ENCODE data around the gene GPC3. TPM values are rescaled to one million over a fixed set of nuclear protein-coding genes. Genes with fewer than 3 reads are reported as not detected.
A peak's percentile ranks its signal among the peaks of the same experiment; 100 is the strongest.
"Not testable (repeated sequence)": the region's sequence is repeated elsewhere in the genome, so short reads cannot be mapped to it uniquely, and the experiment has no call there.

Gene GPC3
- total RNA-seq, 1 experiment from 2014 or later, result not detected

DNA sequence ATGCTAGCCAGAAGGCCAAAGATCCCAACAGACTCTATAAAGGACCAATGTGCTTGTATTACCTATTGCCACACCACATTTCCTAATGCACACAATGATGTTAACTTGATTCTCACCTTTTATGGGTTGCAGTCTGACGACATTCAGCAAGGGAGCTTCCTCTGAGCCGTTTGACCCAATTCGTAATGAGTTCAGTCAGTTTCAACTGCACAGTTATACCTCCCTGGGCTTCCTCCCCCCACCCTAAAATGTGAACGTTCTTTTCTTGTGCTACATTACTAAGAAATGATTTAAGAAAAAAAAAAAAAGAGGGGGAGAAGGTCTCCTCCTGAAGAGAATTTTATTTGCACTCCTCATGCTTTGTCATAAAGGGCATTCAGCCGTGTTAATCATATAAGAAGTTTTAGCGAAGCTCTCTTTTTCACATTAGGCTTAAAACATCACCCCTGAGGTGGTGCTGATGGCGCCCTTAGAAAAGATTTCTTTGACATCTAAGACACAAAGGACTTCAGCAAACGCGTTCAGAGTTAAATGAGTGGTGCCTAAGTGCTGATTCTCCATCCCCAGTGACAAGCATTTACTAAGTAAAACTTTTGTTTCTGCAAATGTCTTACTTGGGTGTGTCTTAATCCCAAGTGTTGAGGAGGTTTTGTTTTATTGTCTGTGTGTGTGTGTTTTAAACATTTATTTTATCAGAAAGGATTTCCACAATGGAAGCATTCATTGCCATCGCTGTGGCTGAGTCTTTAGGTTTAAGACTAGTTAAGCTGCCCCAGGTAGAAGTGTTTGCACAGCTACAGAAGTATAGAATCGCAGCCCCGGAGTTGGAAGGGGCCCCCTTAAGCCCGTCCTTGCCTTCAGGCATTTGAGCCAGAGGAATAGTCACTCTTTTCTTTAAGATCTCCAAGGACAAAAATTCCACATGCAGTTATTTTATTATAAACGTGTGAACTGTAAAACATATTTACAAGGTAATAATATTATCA lies 15.2 kb upstream of the GPC3 start:
- in situ Hi-C loops (cut with HindIII; ENCODE audit: low pct_unique_long_range_greater_than_20kb, low sequenced_read_pairs), result no loop called here
- DNase-seq (ENCODE audit: low read depth), result no peak

DNA sequence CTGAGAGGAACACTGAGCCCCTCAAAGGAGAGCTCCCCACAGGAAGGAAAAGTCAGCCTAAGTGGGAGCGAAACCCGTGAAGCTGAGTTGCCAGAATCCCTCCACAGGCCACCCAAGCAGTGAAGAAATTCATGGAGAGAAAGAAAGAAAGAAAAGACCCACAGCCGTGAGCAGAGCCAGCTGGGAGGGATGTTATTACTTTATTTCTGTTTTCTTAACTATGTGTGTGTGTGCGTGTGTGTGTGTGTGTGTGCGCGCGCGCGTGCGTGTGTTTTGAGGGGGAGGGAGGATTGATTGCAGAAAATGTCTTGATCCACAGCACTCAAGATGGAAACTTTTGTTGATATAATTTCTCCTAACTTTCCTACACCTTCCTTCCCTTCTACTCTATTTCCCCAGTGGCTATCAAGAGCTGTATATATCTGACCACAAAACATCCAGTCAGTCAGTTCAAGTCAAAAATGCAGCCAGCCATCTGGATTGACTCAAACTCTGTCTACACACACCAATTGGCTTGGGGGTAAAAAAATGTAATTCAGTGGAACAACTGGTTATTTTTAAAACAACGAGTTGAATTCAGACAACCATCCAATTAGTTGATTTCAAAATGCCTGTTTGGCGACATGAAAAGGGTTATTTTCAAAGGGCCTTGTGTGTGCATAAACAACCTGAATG lies 13.8 kb upstream of the GPC3 start:
- in situ Hi-C loops (cut with HindIII; ENCODE audit: low pct_unique_long_range_greater_than_20kb, low sequenced_read_pairs), result no loop called here
- DNase-seq (ENCODE audit: low read depth), result no peak

DNA sequence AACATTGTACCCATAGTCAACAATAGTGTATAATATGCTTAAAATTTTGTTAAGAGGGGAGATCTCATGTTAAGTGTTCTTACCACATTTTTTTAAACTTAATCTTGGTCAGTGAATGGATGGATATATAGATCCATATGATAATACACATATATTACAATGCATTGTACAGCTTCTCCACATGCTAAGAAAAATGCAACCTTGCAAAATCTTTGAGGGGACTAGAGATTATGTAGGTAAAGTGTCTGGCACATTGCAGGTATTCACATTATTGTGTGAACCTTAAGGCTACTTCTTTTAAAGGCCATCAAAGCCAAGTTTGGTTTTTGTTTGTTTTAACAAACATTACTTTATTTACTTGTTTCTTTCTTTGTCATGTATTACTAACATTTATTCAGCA lies 10.4 kb upstream of the GPC3 start:
- no peak for DNase-seq (ENCODE audit: low read depth)
- in situ Hi-C loops (cut with HindIII; ENCODE audit: low pct_unique_long_range_greater_than_20kb, low sequenced_read_pairs), result no loop called here

DNA sequence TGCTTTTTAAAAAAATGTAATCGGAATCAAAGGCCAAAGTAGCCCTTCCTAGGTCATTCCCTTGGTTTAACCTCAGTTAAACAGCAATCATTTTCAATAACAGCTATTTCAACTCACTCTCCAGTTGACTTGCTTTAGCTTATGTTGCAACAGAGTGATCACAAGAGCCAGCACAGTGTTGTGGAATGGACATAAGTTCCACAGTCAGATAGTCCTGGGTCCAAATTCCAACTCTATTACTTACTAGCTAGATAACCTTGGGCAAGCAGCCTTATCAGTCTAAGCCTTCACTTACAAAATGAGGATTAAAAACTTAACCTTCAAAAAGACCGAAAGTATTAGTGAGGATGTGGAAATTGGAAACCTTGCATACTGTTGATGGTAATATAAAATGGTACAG lies 9.2 kb upstream of the GPC3 start:
- in situ Hi-C loops (cut with HindIII; ENCODE audit: low pct_unique_long_range_greater_than_20kb, low sequenced_read_pairs), result no loop called here
- no peak for DNase-seq (ENCODE audit: low read depth)

- in situ Hi-C loops (cut with HindIII; ENCODE audit: low pct_unique_long_range_greater_than_20kb, low sequenced_read_pairs), result no loop called here
- DNase-seq (ENCODE audit: low read depth), result no peak
Measured at GRCh38 chrX:133992882-133993281, 7.5 kb upstream of the GPC3 start.

DNA sequence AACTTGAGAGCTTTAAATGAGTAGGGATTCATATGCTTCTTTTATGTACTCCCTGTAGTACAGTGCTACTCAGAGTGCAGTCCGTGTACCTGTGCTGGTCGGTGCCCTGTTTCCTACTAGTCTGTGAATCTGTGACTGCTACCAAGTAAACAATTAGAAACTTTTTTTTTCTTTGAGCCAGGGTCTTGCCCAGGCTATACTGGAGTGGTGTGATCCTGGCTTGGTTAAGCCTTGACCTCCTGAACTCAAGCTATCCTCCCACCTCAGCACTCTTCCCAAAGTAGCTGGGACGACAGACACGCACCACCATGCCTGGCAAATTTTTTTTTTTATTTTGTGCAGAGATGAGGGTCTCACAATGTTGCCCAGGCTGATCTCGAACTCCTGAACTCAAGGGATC lies 6.4 kb upstream of the GPC3 start:
- in situ Hi-C loops (cut with HindIII; ENCODE audit: low pct_unique_long_range_greater_than_20kb, low sequenced_read_pairs), result no loop called here
- no peak for DNase-seq (ENCODE audit: low read depth)

DNA sequence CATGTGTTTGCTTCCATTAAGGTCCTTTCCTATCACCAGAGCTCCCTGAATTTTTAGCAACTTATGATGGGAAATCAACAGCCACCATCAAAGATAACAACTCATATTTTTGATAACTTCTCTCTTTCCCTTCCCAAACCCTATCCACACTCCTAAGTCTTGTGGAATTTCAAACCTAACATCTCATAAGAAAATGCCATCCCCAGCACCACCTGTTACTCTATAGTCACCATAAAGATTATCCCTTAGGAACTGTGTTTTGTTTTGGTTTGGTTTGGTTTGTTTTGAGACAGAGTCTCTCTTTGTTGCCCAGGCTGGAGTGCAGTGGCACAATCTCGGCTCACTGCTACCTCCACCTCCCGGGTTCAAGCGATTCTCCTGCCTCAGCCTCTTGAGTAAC lies 5.7 kb upstream of the GPC3 start:
- in situ Hi-C loops (cut with HindIII; ENCODE audit: low pct_unique_long_range_greater_than_20kb, low sequenced_read_pairs); DNase-seq (ENCODE audit: low read depth): not testable (repeated sequence)

DNA sequence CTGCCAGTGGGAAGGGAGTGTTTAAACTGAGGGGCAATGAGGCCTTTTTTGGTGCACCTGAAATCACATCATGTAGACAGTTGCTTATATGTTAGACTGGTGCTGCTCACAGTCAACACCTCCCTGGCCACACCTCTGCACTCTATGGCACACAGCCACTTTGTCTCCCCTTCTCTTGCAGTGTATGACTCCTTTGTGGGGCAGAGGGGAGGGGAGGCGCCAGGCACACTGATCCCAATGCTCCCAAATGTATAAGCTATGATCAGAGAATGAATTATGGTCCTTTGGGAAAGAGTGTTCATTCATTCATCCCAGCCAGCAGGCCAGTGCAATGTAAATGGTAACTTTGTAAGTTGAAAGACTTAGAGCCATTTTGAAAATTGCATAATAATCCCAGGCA lies 4.6 kb upstream of the GPC3 start:
- no peak for DNase-seq (ENCODE audit: low read depth)
- in situ Hi-C loops (cut with HindIII; ENCODE audit: low pct_unique_long_range_greater_than_20kb, low sequenced_read_pairs), result no loop called here

DNA sequence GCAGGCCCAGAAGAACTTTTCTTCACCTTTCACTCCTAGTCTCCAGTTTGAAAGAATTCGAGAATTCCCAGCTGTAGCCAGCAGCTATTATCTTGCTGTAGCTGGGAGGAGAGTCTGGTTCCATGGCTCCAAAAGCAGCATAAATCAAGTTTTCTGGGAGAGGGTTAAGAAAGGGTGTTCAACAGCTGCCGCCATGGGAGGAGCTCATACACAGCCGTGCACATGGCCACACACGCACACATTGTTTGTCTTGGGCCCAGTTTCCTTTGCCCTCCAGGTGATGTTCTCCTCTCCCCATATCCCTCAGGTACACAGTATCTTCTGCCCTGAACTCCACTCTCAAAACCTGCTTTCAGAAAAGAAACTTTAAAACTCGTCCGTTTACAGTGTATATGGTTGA lies 4.1 kb upstream of the GPC3 start:
- in situ Hi-C loops (cut with HindIII; ENCODE audit: low pct_unique_long_range_greater_than_20kb, low sequenced_read_pairs), result no loop called here
- no peak for DNase-seq (ENCODE audit: low read depth)

GRCh38 chrX:133988010-133988409 lies 2.6 kb upstream of the GPC3 start:
- no peak for DNase-seq (ENCODE audit: low read depth)
- in situ Hi-C loops (cut with HindIII; ENCODE audit: low pct_unique_long_range_greater_than_20kb, low sequenced_read_pairs), result no loop called here

- DNase-seq (ENCODE audit: low read depth), result no peak
- in situ Hi-C loops (cut with HindIII; ENCODE audit: low pct_unique_long_range_greater_than_20kb, low sequenced_read_pairs), result no loop called here
Measured at GRCh38 chrX:133987188-133987587, 1.8 kb upstream of the GPC3 start.

GRCh38 chrX:133985967-133986683 lies 731 bp upstream of the GPC3 start:
- DNase-seq (ENCODE audit: low read depth), result peak; percentile 33
- in situ Hi-C loops (cut with HindIII; ENCODE audit: low pct_unique_long_range_greater_than_20kb, low sequenced_read_pairs), result no loop called here

DNA sequence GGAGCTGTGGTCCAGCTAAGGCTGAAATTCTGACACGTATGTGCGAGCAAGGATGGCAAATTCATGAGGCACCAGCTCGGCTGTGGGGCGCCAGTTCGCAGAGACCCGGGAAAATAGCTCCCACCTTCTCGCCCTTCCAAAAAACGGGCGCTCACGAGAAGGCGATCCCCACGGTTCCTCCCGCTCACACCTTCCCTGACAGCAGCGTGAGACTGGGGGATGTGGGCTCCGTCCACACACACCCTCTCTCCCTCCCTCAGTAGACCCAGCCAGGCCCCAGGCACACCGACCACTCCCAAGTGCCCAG lies 584 bp downstream of the GPC3 start:
- DNase-seq (ENCODE audit: low read depth), result no peak
- in situ Hi-C loops (cut with HindIII; ENCODE audit: low pct_unique_long_range_greater_than_20kb, low sequenced_read_pairs), result no loop called here

DNA sequence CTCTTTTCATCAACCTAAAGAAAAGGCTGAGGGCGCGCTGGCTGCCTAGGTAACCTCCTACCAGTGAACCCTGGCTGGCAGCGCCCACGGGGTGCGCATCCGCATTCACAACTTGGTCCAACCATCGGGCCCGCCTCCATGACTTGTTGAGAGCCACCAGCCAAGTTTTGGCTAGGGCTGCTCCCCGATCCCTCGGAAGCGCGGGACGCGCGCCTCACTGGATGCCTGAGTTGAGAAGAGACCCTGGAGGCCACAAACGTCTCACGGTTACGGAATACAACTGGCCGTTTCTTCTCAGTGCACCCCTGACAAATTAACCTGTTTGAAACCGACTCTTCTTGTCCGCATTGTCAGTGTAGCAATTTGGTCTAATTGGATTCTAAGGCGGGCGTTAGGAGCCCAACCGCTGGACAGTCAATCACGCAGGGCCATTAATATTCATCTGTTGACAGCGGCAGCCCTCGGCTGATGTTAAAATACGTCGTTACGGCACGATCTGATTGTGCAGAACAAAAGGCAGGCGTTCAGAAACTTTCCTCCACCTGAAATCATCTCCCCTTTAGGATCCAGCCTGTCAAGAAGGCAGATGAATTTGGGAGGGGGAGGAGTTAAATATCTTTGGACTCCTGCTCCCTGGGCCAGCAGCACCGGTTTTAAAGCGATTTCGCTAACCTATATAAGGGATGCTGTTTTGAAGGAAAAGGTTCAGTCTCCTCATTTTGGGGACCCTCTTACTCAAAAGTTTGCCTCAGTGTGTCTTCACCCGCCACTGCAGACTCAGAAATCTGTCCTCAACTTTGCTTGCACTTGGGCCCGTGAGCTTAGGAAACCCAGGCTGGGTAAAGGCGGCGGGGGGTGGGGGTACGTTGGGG lies 1.2 kb downstream of the GPC3 start:
- in situ Hi-C loops (cut with HindIII; ENCODE audit: low pct_unique_long_range_greater_than_20kb, low sequenced_read_pairs), result no loop called here
- no peak for DNase-seq (ENCODE audit: low read depth)

- in situ Hi-C loops (cut with HindIII; ENCODE audit: low pct_unique_long_range_greater_than_20kb, low sequenced_read_pairs), result no loop called here
- DNase-seq (ENCODE audit: low read depth), result no peak
Measured at GRCh38 chrX:133983256-133983973, 2.0 kb downstream of the GPC3 start.

GRCh38 chrX:133981924-133982323 lies 3.5 kb downstream of the GPC3 start:
- in situ Hi-C loops (cut with HindIII; ENCODE audit: low pct_unique_long_range_greater_than_20kb, low sequenced_read_pairs), result no loop called here
- no peak for DNase-seq (ENCODE audit: low read depth)

GRCh38 chrX:133980832-133981588 lies 4.4 kb downstream of the GPC3 start:
- in situ Hi-C loops (cut with HindIII; ENCODE audit: low pct_unique_long_range_greater_than_20kb, low sequenced_read_pairs), result no loop called here
- DNase-seq (ENCODE audit: low read depth), result no peak

All from Caki2 (cell line).